CD14-positive monocyte (primary cell): ENCODE data around the gene BFSP2. TPM values are rescaled to one million over a fixed set of nuclear protein-coding genes. Genes with fewer than 3 reads are reported as not detected.

Experiments
- DNase-seq, 3 donors: peaks; one replicate each; pipeline ENCODE4 v3.0.0-alpha.2; 2011 to 2022
- H2AFZ ChIP-seq: 2 replicates; pipeline ENCODE4 v1.6.0; 2012; ENCODE audit warnings: mild to moderate bottlenecking, low read depth, low read length, inconsistent platforms; ENCODE audit not compliant: insufficient read depth, poor library complexity, severe bottlenecking
- H3K27ac ChIP-seq, 2 donors: 1 replicate in 1 of 2; 2 replicates in 1 of 2; pipeline ENCODE4 v1.5.1; 2012 to 2013; ENCODE audit warnings: low read length in 2 of 2, control low read depth in 1 of 2, inconsistent platforms in 1 of 2, low read depth in 1 of 2, mild to moderate bottlenecking in 1 of 2
- H3K27me3 ChIP-seq, 2 donors: one replicate each; pipeline versions ENCODE4 v1.6.0 to v1.6.1; 2011 to 2013; ENCODE audit warnings: low read length in 2 of 2; ENCODE audit not compliant: control insufficient read depth in 2 of 2, insufficient read depth in 2 of 2
- H3K36me3 ChIP-seq, 2 donors: replicated peaks in 1 of 2; 1 replicate in 1 of 2; 2 replicates in 1 of 2; pipeline versions ENCODE4 v1.5.1 to v1.6.1; 2012 to 2013; ENCODE audit warnings: low read length in 2 of 2, control low read depth in 1 of 2, inconsistent platforms in 1 of 2, mild to moderate bottlenecking in 1 of 2; ENCODE audit not compliant: insufficient read depth in 2 of 2, control insufficient read depth in 1 of 2
- H3K4me1 ChIP-seq, 2 donors: 1 replicate in 1 of 2; 2 replicates in 1 of 2; pipeline versions ENCODE4 v1.5.1 to v1.6.1; 2012 to 2013; ENCODE audit warnings: low read length in 2 of 2, control low read depth in 1 of 2, inconsistent platforms in 1 of 2, mild to moderate bottlenecking in 1 of 2, moderate library complexity in 1 of 2; ENCODE audit not compliant: insufficient read depth in 2 of 2, control insufficient read depth in 1 of 2
- H3K4me2 ChIP-seq: replicated peaks from 2 replicates; pipeline ENCODE3; 2012; ENCODE audit warnings: low read length, moderate library complexity, mild to moderate bottlenecking; ENCODE audit not compliant: poor library complexity, severe bottlenecking; ENCODE audit errors: extremely low read depth
- H3K4me3 ChIP-seq, 3 experiments: fragments of 200-600 bp in 1 of 3; sonication (generic) in 1 of 3; replicated peaks in 1 of 3; 1 replicate in 2 of 3; 2 replicates in 1 of 3; pipeline ENCODE4 v1.5.1; 2011 to 2013; ENCODE audit warnings: low read length in 3 of 3, mild to moderate bottlenecking in 3 of 3, control low read depth in 2 of 3, low read depth in 2 of 3, inconsistent platforms in 1 of 3, moderate library complexity in 1 of 3
- H3K79me2 ChIP-seq: 2 replicates; pipeline ENCODE4 v1.6.0; 2012; ENCODE audit warnings: mild to moderate bottlenecking, control low read depth, inconsistent platforms, low read length, moderate library complexity; ENCODE audit not compliant: insufficient read depth
- H3K9ac ChIP-seq: 2 replicates; pipeline ENCODE4 v1.6.0; 2017; ENCODE audit warnings: low read length, mild to moderate bottlenecking; ENCODE audit not compliant: insufficient read depth, poor library complexity, severe bottlenecking
- H3K9me3 ChIP-seq, 2 donors: replicated peaks in 1 of 2; 1 replicate in 1 of 2; 2 replicates in 1 of 2; pipeline versions ENCODE4 v1.5.1 to v1.6.1; 2012 to 2013; ENCODE audit warnings: low read length in 2 of 2, control low read depth in 1 of 2; ENCODE audit not compliant: control insufficient read depth in 1 of 2, insufficient read depth in 1 of 2
- H4K20me1 ChIP-seq: 2 replicates; pipeline ENCODE4 v1.6.0; 2012; ENCODE audit warnings: mild to moderate bottlenecking, low read length, control low read depth, moderate library complexity; ENCODE audit not compliant: insufficient read depth
- H3K27ac Mint-ChIP-seq, 7 donors: one replicate each; pipeline ENCODE4 v1.8.0; 2020; ENCODE audit warnings: mild to moderate bottlenecking in 7 of 7, mixed read lengths in 7 of 7, moderate library complexity in 6 of 7, inconsistent platforms in 2 of 7
- H3K27me3 Mint-ChIP-seq, 3 donors: one replicate each; pipeline ENCODE4 v1.8.0; 2021 to 2022; ENCODE audit warnings: low read depth in 3 of 3, mild to moderate bottlenecking in 3 of 3, mixed read lengths in 3 of 3, moderate library complexity in 3 of 3, inconsistent platforms in 1 of 3
- H3K36me3 Mint-ChIP-seq, 2 donors: one replicate each; pipeline ENCODE4 v1.8.0; 2020; ENCODE audit warnings: mixed read lengths in 2 of 2, inconsistent platforms in 1 of 2, mild to moderate bottlenecking in 1 of 2
- H3K4me1 Mint-ChIP-seq: one replicate; pipeline ENCODE4 v1.8.0; 2020; ENCODE audit warnings: mild to moderate bottlenecking, mixed read lengths
- H3K4me3 Mint-ChIP-seq, 2 donors: one replicate each; pipeline ENCODE4 v1.8.0; 2020; ENCODE audit warnings: mild to moderate bottlenecking in 2 of 2, mixed read lengths in 2 of 2, moderate library complexity in 1 of 2
- H3K9me3 Mint-ChIP-seq, 7 donors: one replicate each; pipeline ENCODE4 v1.8.0; 2020 to 2022; ENCODE audit warnings: mixed read lengths in 7 of 7, mild to moderate bottlenecking in 6 of 7, moderate library complexity in 6 of 7, inconsistent platforms in 2 of 7
- CTCF ChIP-seq: fragments of 200-600 bp; IDR thresholded peaks from one replicate; pipeline ENCODE4 v1.8.0; 2022; ENCODE audit warnings: antibody characterized with exemption, mild to moderate bottlenecking
- WGBS: methylation state at CpG from one replicate; pipeline ENCODE4 v1.1.5; 2013; ENCODE audit warnings: missing lambda C conversion rate; ENCODE audit not compliant: insufficient coverage; 5-methylcytosine and 5-hydroxymethylcytosine counted together
- intact Hi-C, 2 donors: fragments of 100-400 bp; cut with micrococcal nuclease; formaldehyde crosslinking; loops; one replicate each; pipeline versions ENCODE4 v1.15.0 to v1.15.1; 2023
- polyA plus RNA-seq, 3 donors: library from polyadenylated mRNA; depleted of rRNA in 1 of 3; unstranded in 2 of 3; stranded (reverse) in 1 of 3; fragments of 300-500 nt in 2 of 3; fragments of >200 nt in 1 of 3; fragmentation: Illumina TruSeq in 2 of 3; gene quantifications; 1 replicate in 2 of 3; 2 replicates in 1 of 3; pipeline ENCODE4 v1.2.3, GENCODE V29; 2012 to 2021

Gene BFSP2
- polyA plus RNA-seq, 3 donors = not detected

- Mint-ChIP-seq H3K4me1 (peaks cover 19% of the 10 kb centered on the region), H3K36me3 (no peaks in the 10 kb centered on the region)
- no peak overlapping the region for H3K4me3 ChIP-seq
Measured at GRCh38 chr3:133442518-133442917, 42.7 kb downstream of the BFSP2 start.

GRCh38 chr3:133443649-133444422, 44.0 kb downstream of the BFSP2 start:
- no peak for DNase-seq
- H3K9me3 ChIP-seq = peaks cover 0 to 10% of the 10 kb centered on the region in 2 donors
- no peaks in the 10 kb centered on the region for H3K79me2 ChIP-seq
- H2AFZ ChIP-seq = no peak overlapping the region
- no peak overlapping the region for H3K9ac ChIP-seq
- no peaks in the 10 kb centered on the region for H4K20me1 ChIP-seq
- WGBS = 60% methylated on average over 1 of the region's 5 CpGs
- H3K4me1 ChIP-seq = peaks cover 9 to 16% of the 10 kb centered on the region in 2 donors
- Mint-ChIP-seq H3K27me3 (peaks cover 0 to 3% (median 0%) of the 10 kb centered on the region in 3 donors), H3K4me3 (no peak overlapping the region), H3K4me1 (peaks cover 24% of the 10 kb centered on the region), H3K36me3 (no peaks in the 10 kb centered on the region), H3K9me3 (peaks cover 0 to 13% (median 8%) of the 10 kb centered on the region in 7 donors), H3K27ac (no peak overlapping the region)
- H3K27me3 ChIP-seq = no peaks in the 10 kb centered on the region
- no peak overlapping the region for H3K27ac ChIP-seq
- H3K4me3 ChIP-seq = no peak overlapping the region
- H3K36me3 ChIP-seq = no peaks in the 10 kb centered on the region
- intact Hi-C loops = no loop called here
- no peak overlapping the region for H3K4me2 ChIP-seq
- TF ChIP-seq CTCF = no peak

More at GRCh38 chr3:133442518-133442917, 42.7 kb downstream of the BFSP2 start:
- no peak overlapping the region for H3K4me3 Mint-ChIP-seq
- Histone ChIP-seq H3K79me2 (no peaks in the 10 kb centered on the region), H3K36me3 (no peaks in the 10 kb centered on the region), H4K20me1 (no peaks in the 10 kb centered on the region), H3K27ac (no peak overlapping the region), H3K4me1 (peaks cover 0 to 6% of the 10 kb centered on the region in 2 donors), H3K9me3 (peaks cover 0 to 10% of the 10 kb centered on the region in 2 donors), H2AFZ (peak overlapping the region; percentile 82), H3K4me2 (no peak overlapping the region), H3K9ac (no peak overlapping the region), H3K27me3 (no peaks in the 10 kb centered on the region)
- WGBS = 89% methylated on average over 1 of the region's 1 CpG
- TF ChIP-seq CTCF = no peak
- intact Hi-C loops = no loop called here
- peaks cover 0 to 5% (median 0%) of the 10 kb centered on the region in 3 donors for H3K27me3 Mint-ChIP-seq
- H3K9me3 Mint-ChIP-seq = peaks cover 0 to 13% (median 8%) of the 10 kb centered on the region in 7 donors
- no peak for DNase-seq
- peak overlapping the region in 1 of 7 donors; percentile 83 for H3K27ac Mint-ChIP-seq
